Activated T-helper 2 cell treated with anti-CD3 and anti-CD28 coated beads, Interferon-gamma antibody, Interleukin-2, Interleukin-4, amounts not matched to agents 10 μg/mL and 5 μg/mL and 100 μg/mL, durations not matched to agents 14 hours and 24 hours and 36 hours (primary cell): Measurements from ENCODE around the gene LINGO1. TPM values are rescaled to one million over a fixed set of nuclear protein-coding genes. Genes with fewer than 3 reads are reported as not detected.

ENCODE experiments used
- DNase-seq: peaks from one replicate; pipeline ENCODE4 v3.0.0; 2021; ENCODE audit warnings: low spot score
- H3K27ac Mint-ChIP-seq: one replicate; pipeline ENCODE4 v1.8.0; 2021; ENCODE audit warnings: mixed read lengths
- H3K27me3 Mint-ChIP-seq: one replicate; pipeline ENCODE4 v1.8.0; 2021; ENCODE audit warnings: low read depth, mixed read lengths
- H3K36me3 Mint-ChIP-seq: one replicate; pipeline ENCODE4 v1.8.0; 2021; ENCODE audit warnings: low read depth, mixed read lengths
- H3K4me1 Mint-ChIP-seq: one replicate; pipeline ENCODE4 v1.8.0; 2021; ENCODE audit warnings: low read depth, mixed read lengths
- H3K4me3 Mint-ChIP-seq: one replicate; pipeline ENCODE4 v1.8.0; 2021; ENCODE audit warnings: low read depth, mild to moderate bottlenecking, moderate library complexity, mixed read lengths
- H3K9me3 Mint-ChIP-seq: one replicate; pipeline ENCODE4 v1.8.0; 2021; ENCODE audit warnings: mixed read lengths
- intact Hi-C: fragments of 100-400 bp; cut with micrococcal nuclease; formaldehyde crosslinking; loops from one replicate; pipeline ENCODE4 v1.15.1; 2023
- total RNA-seq: library from RNA; stranded (reverse); gene quantifications from 2 replicates; pipeline ENCODE4 v1.2.3, GENCODE V29; 2022

The LINGO1 gene
- total RNA-seq, 1 donor from 2014 or later: not detected

- no peak for DNase-seq
- Mint-ChIP-seq H3K4me3 (no peak overlapping the region), H3K4me1 (no peaks in the 10 kb centered on the region), H3K27me3 (no peaks in the 10 kb centered on the region), H3K9me3 (no peaks in the 10 kb centered on the region), H3K27ac (no peak overlapping the region), H3K36me3 (no peaks in the 10 kb centered on the region)
- intact Hi-C loops: no loop called here
Observed at GRCh38 chr15:77584691-77585090, 48.0 kb downstream of the LINGO1 start.

GRCh38 chr15:77584201-77584600 is 48.5 kb downstream of the LINGO1 start:
- Mint-ChIP-seq H3K27ac (no peak overlapping the region), H3K4me3 (no peak overlapping the region), H3K27me3 (no peaks in the 10 kb centered on the region), H3K4me1 (no peaks in the 10 kb centered on the region), H3K36me3 (no peaks in the 10 kb centered on the region), H3K9me3 (no peaks in the 10 kb centered on the region)
- intact Hi-C loops: no loop called here
- no peak for DNase-seq

DNA sequence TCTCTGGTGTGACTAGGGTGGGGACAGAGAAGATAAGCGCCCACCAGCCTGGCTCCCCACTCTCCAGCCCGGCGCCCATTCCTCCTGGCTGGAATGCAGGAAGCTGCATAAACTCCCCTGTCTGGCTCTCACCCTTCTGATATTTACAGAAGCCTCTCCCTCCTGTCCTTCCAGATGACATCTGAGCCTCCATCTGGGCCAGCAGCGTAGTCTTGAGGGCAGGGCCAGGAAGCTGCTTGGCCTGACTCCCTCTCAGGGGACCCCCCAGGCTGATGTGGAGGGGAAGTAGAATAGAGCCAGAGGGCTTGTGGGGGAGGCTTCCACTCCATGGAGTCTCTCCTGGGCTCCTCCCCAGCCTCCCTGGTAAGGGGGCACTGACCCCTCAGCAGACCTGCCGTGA is 49.9 kb downstream of the LINGO1 start:
- Mint-ChIP-seq H3K9me3 (no peaks in the 10 kb centered on the region), H3K27me3 (no peaks in the 10 kb centered on the region), H3K4me3 (no peak overlapping the region), H3K36me3 (no peaks in the 10 kb centered on the region), H3K4me1 (no peaks in the 10 kb centered on the region), H3K27ac (no peak overlapping the region)
- intact Hi-C loops: no loop called here
- no peak for DNase-seq

DNA sequence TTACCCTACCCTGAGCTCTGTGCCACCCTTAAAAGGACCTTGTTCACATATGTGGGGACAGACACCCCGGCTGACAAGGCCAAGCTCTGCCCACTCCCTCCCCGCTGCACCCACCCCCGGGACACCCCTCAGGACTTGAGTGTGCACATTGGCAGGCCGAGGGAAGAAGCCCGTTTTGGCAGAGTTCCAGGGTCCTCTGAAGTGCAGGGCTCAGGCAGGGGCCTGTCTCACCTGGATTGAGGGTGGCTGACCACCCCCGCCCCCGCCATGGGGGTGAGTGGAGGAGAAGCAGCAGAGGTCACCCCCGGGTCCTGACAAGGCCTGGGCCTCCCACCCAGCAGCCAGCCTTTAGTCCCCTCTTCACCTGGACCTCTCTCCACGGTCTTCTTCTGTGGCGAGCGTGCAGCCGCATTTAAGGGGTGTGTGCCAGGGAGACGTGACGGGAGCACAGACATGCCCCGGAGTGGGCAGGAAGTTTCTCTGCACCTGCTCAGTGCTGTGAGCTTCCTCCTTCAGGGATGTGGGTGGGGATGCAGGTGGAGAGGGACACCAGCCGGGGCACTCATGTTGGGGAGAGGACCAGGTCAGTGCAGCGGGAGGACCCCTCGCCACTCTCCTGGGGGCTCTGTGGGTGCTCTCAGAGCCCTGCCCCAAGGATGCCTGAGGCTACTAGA is 50.7 kb downstream of the LINGO1 start:
- H3K9me3 Mint-ChIP-seq: no peaks in the 10 kb centered on the region
- H3K4me1 Mint-ChIP-seq: no peaks in the 10 kb centered on the region

DNA sequence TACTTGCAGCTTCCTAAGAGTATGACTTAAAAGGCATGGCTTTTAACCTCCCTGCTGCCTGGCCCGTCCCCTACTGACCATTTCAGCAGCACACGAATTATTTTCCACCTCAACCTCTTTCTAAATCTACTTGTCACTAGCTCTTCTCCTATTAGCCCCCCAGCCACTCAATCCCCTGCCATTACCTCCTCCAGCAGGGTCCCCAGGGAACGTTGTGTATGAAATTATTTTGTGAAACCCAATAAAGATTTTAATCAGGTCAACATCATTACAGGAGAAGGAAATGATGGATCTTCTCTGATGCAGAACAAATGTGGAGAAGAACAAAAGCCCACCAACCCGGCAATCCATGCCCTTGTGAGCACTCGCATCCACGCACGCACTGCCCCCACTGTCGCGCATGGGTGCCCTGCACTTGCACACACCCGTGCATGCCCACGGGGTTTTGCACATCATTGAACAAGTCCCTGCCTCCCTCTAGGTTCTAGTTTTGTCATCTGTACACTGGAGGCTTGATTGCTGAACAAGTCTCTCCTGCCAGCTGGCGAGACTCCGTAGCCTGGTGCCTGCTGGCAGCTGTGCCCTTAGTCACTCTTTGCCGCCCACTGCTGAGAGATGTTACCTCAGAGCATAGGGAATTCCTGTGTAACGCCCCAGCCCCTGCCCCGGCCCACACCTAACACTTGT is 51.6 kb downstream of the LINGO1 start:
- intact Hi-C loops: no loop called here

More for the DNA sequence above, 50.7 kb downstream of the LINGO1 start:
- Mint-ChIP-seq H3K4me3 (no peak overlapping the region), H3K27me3 (no peaks in the 10 kb centered on the region), H3K36me3 (no peaks in the 10 kb centered on the region), H3K27ac (no peak overlapping the region)
- intact Hi-C loops: no loop called here
- no peak for DNase-seq

GRCh38 chr15:77579498-77580188 is 53.1 kb downstream of the LINGO1 start:
- no peaks in the 10 kb centered on the region for H3K4me1 Mint-ChIP-seq
- H3K27ac Mint-ChIP-seq: no peak overlapping the region
- H3K27me3 Mint-ChIP-seq: peaks cover 3% of the 10 kb centered on the region
- no peak for DNase-seq
- no peaks in the 10 kb centered on the region for H3K9me3 Mint-ChIP-seq
- no peaks in the 10 kb centered on the region for H3K36me3 Mint-ChIP-seq
- H3K4me3 Mint-ChIP-seq: no peak overlapping the region
- intact Hi-C loops: no loop called here

More for the DNA sequence above, 51.6 kb downstream of the LINGO1 start:
- Mint-ChIP-seq H3K9me3 (no peaks in the 10 kb centered on the region), H3K27me3 (no peaks in the 10 kb centered on the region), H3K36me3 (no peaks in the 10 kb centered on the region), H3K4me3 (no peak overlapping the region), H3K4me1 (no peaks in the 10 kb centered on the region), H3K27ac (no peak overlapping the region)
- no peak for DNase-seq

DNA sequence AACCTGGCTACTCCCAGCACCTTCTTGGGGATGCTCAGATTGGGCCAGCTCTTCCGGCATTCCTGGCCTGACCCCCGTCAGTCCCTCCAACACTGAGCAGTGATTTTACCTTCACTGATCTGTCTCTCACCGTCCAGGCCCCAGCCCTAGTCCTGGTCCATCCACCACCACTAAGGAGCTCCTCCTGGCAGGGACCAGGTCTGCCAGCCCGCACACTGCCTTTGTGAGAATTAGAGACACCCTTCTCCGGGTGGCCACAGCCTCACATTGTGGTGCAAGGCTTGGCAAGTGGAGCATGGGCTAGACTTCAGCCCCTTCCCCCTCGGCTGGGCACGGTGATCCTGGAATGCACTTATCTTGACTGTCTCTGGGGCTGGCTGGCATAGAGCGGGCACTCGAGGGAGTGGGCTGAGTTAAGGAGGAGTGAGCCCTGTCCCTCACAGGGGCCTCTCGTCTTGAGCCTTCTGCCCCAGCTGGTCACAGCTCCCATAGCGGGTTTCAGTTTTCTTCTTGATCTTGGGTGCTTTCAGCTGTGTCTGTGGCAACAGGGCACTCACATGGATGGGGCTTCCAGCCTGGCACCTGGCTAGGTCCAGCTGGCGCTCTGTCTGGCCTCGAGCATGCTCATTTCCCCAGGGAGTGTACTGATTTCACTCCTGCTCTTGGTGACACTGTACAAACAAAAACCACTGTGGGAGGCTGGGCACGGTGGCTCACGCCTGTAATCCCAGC is 53.9 kb downstream of the LINGO1 start:
- Mint-ChIP-seq H3K36me3 (no peaks in the 10 kb centered on the region), H3K9me3 (no peaks in the 10 kb centered on the region), H3K4me3 (no peak overlapping the region), H3K27me3 (peaks cover 3% of the 10 kb centered on the region), H3K4me1 (no peaks in the 10 kb centered on the region), H3K27ac (no peak overlapping the region)
- no peak for DNase-seq
- intact Hi-C loops: no loop called here

DNA sequence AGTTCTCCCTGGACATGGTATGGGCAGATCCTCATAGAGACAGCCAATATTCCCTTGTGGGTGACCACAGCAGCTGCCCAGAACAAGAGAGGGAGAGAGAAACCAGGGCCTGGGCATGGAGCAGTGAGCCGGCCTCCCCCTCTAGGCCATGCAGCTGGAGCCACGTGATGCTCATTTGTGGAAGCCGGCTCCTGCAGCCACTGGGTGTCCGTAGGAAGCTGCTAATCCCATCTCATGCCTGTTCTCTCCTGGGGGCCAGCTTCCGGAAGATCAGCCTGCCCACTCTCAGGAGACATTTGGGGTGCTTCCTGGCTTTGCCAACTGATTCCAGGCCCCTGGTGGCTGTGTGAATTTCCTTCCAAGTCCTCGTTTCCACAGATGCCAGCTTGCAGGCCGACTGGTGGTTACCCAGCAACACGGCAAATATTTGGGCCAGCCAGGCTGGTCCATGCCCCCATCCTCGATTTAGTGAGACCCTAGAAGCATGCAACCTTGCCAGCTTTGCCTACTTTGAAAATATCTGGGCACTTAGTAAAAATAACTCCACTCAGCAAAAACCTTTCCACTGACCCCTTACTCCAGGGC is 55.3 kb downstream of the LINGO1 start:
- no peak for DNase-seq
- Mint-ChIP-seq H3K9me3 (no peaks in the 10 kb centered on the region), H3K4me3 (no peak overlapping the region), H3K27ac (no peak overlapping the region), H3K36me3 (no peaks in the 10 kb centered on the region), H3K27me3 (peaks cover 3% of the 10 kb centered on the region), H3K4me1 (no peaks in the 10 kb centered on the region)
- intact Hi-C loops: no loop called here

DNA sequence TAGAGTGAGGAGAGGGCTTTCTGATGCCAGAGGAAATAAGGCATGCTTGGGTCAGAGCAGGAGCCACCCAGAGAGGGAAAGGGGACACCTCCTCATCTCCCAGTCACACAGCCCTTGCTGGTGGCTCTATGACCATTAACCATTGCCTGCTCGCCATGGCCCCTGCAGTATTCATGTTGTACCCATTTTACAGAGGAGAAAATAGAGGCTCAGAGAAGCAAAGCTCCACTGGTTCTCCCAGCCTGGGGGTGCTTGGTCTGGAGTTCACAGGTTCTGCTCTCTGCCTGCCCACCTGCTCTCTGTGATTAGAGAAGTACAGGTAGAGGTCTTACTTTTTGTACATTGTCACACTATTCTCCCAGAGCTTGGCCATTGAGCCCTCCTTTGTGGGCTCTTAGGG is 56.2 kb downstream of the LINGO1 start:
- intact Hi-C loops: no loop called here
- DNase-seq: no peak
- Mint-ChIP-seq H3K36me3 (no peaks in the 10 kb centered on the region), H3K27me3 (peaks cover 3% of the 10 kb centered on the region), H3K27ac (no peak overlapping the region), H3K4me3 (no peak overlapping the region), H3K9me3 (no peaks in the 10 kb centered on the region), H3K4me1 (no peaks in the 10 kb centered on the region)

GRCh38 chr15:77575203-77575934 is 57.3 kb downstream of the LINGO1 start:
- intact Hi-C loops: no loop called here
- Mint-ChIP-seq H3K4me3 (no peak overlapping the region), H3K27me3 (peaks cover 3% of the 10 kb centered on the region), H3K27ac (no peak overlapping the region), H3K9me3 (no peaks in the 10 kb centered on the region), H3K4me1 (no peaks in the 10 kb centered on the region), H3K36me3 (no peaks in the 10 kb centered on the region)
- DNase-seq: no peak

GRCh38 chr15:77574521-77575202 is 58.0 kb downstream of the LINGO1 start:
- Mint-ChIP-seq H3K9me3 (no peaks in the 10 kb centered on the region), H3K36me3 (no peaks in the 10 kb centered on the region), H3K27me3 (peaks cover 3% of the 10 kb centered on the region), H3K4me1 (peaks cover under 1% of the 10 kb centered on the region), H3K27ac (no peak overlapping the region), H3K4me3 (no peak overlapping the region)
- DNase-seq: no peak
- intact Hi-C loops: no loop called here
